Left lung (tissue), 10 donors: Measurements from ENCODE around the gene SPSB2. TPM values are rescaled to one million over a fixed set of nuclear protein-coding genes. Genes with fewer than 3 reads are reported as not detected.

Source experiments
- ATAC-seq: fragments of 200-7000 bp; cut with Tn5 transposase; one replicate; pipeline ENCODE4 v1.9.1; 2020; ENCODE audit warnings: moderate library complexity
- DNase-seq, 4 donors: peaks; one replicate each; pipeline ENCODE4 v3.0.0-alpha.2; 2013 to 2020
- H3K27ac ChIP-seq, 2 donors: fragments of 200-600 bp; sonication (generic) in 1 of 2; one replicate each; pipeline versions ENCODE4 v1.5.0 to v1.8.0; 2020 to 2021
- H3K27me3 ChIP-seq, 2 donors: fragments of 200-600 bp; sonication (generic) in 1 of 2; one replicate each; pipeline versions ENCODE4 v1.5.0 to v1.8.0; 2020 to 2021
- H3K36me3 ChIP-seq, 2 donors: fragments of 200-600 bp; sonication (generic) in 1 of 2; one replicate each; pipeline versions ENCODE4 v1.5.0 to v1.8.0; 2020 to 2021
- H3K4me1 ChIP-seq, 2 donors: fragments of 200-600 bp; one replicate each; pipeline ENCODE4 v1.8.0; 2021
- H3K4me3 ChIP-seq, 2 donors: fragments of 200-600 bp; sonication (generic) in 1 of 2; one replicate each; pipeline versions ENCODE4 v1.5.0 to v1.8.0; 2020 to 2021; ENCODE audit warnings: mild to moderate bottlenecking in 1 of 2
- H3K9me3 ChIP-seq, 2 donors: fragments of 200-600 bp; sonication (generic) in 1 of 2; one replicate each; pipeline versions ENCODE4 v1.5.0 to v1.8.0; 2020 to 2021
- intact Hi-C, 2 donors: fragments of 100-400 bp; cut with DNase I; formaldehyde crosslinking; loops; one replicate each; pipeline versions ENCODE4 v1.11.2 to v1.14.2; 2022
- polyA plus RNA-seq, 6 donors: library from polyadenylated mRNA; unstranded; fragments of 120-200 nt; gene quantifications; one replicate each; pipeline ENCODE4 v1.2.1, GENCODE V29; 2013; ENCODE audit not compliant: insufficient read length in 6 of 6
- total RNA-seq, 2 donors: library from RNA; stranded (reverse); fragmentation: NEBNext Ultra II Directional; extraction: Animal tissue kit (Norgen Biotek cat#: 25700); gene quantifications; one replicate each; pipeline ENCODE4 v1.2.1, GENCODE V29; 2021
- TF ChIP-seq, protein P1 (sequence below), 2 donors: fragments of 200-600 bp; sonication (generic) in 1 of 2; IDR thresholded peaks; one replicate each; pipeline versions ENCODE4 v1.5.0 to v1.8.0; 2021; ENCODE audit warnings: antibody characterized with exemption in 2 of 2
- donor health status: DM: no; HTN: yes; CAD: no.
- donor health status: DM: no; HTN: no; CAD: no.

Gene SPSB2
- total and polyA plus RNA-seq, 8 donors, result 3.4 to 27.1 (median 8.4) TPM

- H3K27ac ChIP-seq, result no peak overlapping the region
- H3K36me3 ChIP-seq, result peaks cover 0 to 9% of the 10 kb centered on the region in 2 donors
- TF ChIP-seq, protein P1, sequence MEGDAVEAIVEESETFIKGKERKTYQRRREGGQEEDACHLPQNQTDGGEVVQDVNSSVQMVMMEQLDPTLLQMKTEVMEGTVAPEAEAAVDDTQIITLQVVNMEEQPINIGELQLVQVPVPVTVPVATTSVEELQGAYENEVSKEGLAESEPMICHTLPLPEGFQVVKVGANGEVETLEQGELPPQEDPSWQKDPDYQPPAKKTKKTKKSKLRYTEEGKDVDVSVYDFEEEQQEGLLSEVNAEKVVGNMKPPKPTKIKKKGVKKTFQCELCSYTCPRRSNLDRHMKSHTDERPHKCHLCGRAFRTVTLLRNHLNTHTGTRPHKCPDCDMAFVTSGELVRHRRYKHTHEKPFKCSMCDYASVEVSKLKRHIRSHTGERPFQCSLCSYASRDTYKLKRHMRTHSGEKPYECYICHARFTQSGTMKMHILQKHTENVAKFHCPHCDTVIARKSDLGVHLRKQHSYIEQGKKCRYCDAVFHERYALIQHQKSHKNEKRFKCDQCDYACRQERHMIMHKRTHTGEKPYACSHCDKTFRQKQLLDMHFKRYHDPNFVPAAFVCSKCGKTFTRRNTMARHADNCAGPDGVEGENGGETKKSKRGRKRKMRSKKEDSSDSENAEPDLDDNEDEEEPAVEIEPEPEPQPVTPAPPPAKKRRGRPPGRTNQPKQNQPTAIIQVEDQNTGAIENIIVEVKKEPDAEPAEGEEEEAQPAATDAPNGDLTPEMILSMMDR (IDR thresholded peaks at IDR 0.05), result no peak
- ATAC-seq (no peak), DNase-seq (no peak)
- H3K27me3 ChIP-seq, result no peaks in the 10 kb centered on the region
- H3K4me1 ChIP-seq, result peaks cover 5 to 15% of the 10 kb centered on the region in 2 donors
- H3K9me3 ChIP-seq, result no peaks in the 10 kb centered on the region
- no peak overlapping the region for H3K4me3 ChIP-seq
- intact Hi-C loops, result no loop called here
These were observed 26.7 kb downstream of the SPSB2 start for GRCh38 chr12:6846316-6846869.

GRCh38 chr12:6845395-6845794 is 27.7 kb downstream of the SPSB2 start:
- H3K27ac ChIP-seq, result no peak overlapping the region
- intact Hi-C loops, result no loop called here
- DNase-seq, result no peak
- H3K9me3 ChIP-seq, result no peaks in the 10 kb centered on the region
- no peak overlapping the region for H3K4me3 ChIP-seq
- H3K27me3 ChIP-seq, result no peaks in the 10 kb centered on the region
- H3K4me1 ChIP-seq, result peaks cover 0 to 5% of the 10 kb centered on the region in 2 donors
- ATAC-seq, result no peak
- peaks cover 0 to 9% of the 10 kb centered on the region in 2 donors for H3K36me3 ChIP-seq
- TF ChIP-seq, protein P1 (IDR thresholded peaks at IDR 0.05), result no peak

GRCh38 chr12:6843118-6843902 is 29.8 kb downstream of the SPSB2 start:
- intact Hi-C loops, result no loop called here
- TF ChIP-seq, protein P1 (IDR thresholded peaks at IDR 0.05), result no peak
- H3K36me3 ChIP-seq, result peaks cover 0 to 9% of the 10 kb centered on the region in 2 donors
- no peaks in the 10 kb centered on the region for H3K27me3 ChIP-seq
- H3K4me1 ChIP-seq, result no peaks in the 10 kb centered on the region
- H3K9me3 ChIP-seq, result no peaks in the 10 kb centered on the region
- no peak overlapping the region for H3K27ac ChIP-seq
- DNase-seq (no peak), ATAC-seq (no peak)
- no peak overlapping the region for H3K4me3 ChIP-seq

- intact Hi-C loops, result no loop called here
- TF ChIP-seq, protein P1 (IDR thresholded peaks at IDR 0.05), result no peak
- peaks cover 0 to 9% of the 10 kb centered on the region in 2 donors for H3K36me3 ChIP-seq
These were observed 31.0 kb downstream of the SPSB2 start for GRCh38 chr12:6842075-6842474.

GRCh38 chr12:6840761-6841515 is 32.2 kb downstream of the SPSB2 start, which contains the start of gene GNB3:
Gene GNB3 (plus strand): TSS chr12:6840925. CDS start chr12:6841288, 363 bp downstream.
- Histone ChIP-seq H3K4me1 (no peaks in the 10 kb centered on the region), H3K9me3 (no peaks in the 10 kb centered on the region), H3K27ac (no peak within 1 kb of the TSS), H3K36me3 (peaks cover 0 to 2% of the 10 kb centered on the region in 2 donors), H3K4me3 (no peak within 1 kb of the TSS), H3K27me3 (no peaks in the 10 kb centered on the region)
- ATAC-seq, result no peak
- peak in 1 of 4 donors; percentile 79 for DNase-seq
- intact Hi-C loops, result no loop called here
- TF ChIP-seq, protein P1 (IDR thresholded peaks at IDR 0.05), result no peak

More at GRCh38 chr12:6842075-6842474, 31.0 kb downstream of the SPSB2 start:
- Histone ChIP-seq H3K4me1 (no peaks in the 10 kb centered on the region), H3K4me3 (no peak overlapping the region), H3K9me3 (no peaks in the 10 kb centered on the region), H3K27ac (no peak overlapping the region), H3K27me3 (no peaks in the 10 kb centered on the region)
- DNase-seq (no peak), ATAC-seq (no peak)
